ENCODE measurements around the gene SPR.

Gene SPR

DNA sequence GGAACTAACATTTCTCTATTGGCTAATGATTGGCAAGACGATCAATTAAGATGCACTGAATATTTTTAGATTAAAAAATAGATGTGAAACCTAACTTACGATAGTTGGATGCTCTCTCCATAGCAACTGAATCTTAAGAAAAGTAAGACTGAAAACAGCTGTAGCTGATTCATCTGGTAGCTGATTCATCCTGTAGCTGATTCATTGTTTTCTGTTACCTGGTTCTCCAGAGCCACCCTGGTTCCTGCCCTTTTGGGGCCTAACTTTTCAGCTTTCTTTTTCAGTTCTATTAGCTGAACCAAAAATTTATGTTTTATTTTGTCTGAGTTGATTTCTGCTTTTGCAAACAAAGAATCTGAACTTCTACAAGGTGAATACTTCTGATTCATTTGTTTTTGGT is 22.7 kb upstream of the SPR start:
- Mint-ChIP-seq H3K27me3 (peaks cover 50% of the 10 kb centered on the region), H3K36me3 (no peaks in the 10 kb centered on the region), H3K4me3 (no peak overlapping the region), H3K9me3 (no peaks in the 10 kb centered on the region), H3K4me1 (peaks cover 10% of the 10 kb centered on the region), H3K27ac (no peak overlapping the region)
- DNase-seq: no peak
- CTCF ChIA-PET: interaction anchor here (0.8 to 2.1 kb wide), 8 partner anchors 14 to 95 kb away, joined by 3 to 6 read pairs (median 4); no protein-coding TSS in a partner anchor

DNA sequence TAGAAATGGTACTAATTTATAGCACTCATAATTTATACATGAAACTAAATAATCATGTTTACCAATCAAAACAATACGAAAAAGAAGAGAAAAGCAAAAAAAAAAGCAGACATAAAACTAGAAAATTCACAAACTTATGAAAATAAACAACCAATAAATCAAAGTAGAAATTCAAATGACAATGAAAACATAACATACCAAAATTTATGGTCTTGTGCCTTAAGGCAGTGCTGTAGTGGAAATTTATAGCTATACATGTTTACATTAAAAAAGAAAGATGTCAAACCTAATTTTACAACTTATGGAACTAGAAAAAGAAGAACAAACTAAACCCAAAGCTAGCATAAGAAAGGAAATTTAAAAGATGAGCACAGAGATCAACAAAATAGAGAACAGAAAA is 16.1 kb upstream of the SPR start:
- CTCF ChIA-PET: no interaction called here
- no peaks in the 10 kb centered on the region for H3K9me3 Mint-ChIP-seq
- DNase-seq: no peak
- no peak overlapping the region for H3K4me3 Mint-ChIP-seq
- H3K4me1 Mint-ChIP-seq: no peaks in the 10 kb centered on the region
- no peak overlapping the region for H3K27ac Mint-ChIP-seq
- H3K27me3 Mint-ChIP-seq: peaks cover 45% of the 10 kb centered on the region
- no peaks in the 10 kb centered on the region for H3K36me3 Mint-ChIP-seq

DNA sequence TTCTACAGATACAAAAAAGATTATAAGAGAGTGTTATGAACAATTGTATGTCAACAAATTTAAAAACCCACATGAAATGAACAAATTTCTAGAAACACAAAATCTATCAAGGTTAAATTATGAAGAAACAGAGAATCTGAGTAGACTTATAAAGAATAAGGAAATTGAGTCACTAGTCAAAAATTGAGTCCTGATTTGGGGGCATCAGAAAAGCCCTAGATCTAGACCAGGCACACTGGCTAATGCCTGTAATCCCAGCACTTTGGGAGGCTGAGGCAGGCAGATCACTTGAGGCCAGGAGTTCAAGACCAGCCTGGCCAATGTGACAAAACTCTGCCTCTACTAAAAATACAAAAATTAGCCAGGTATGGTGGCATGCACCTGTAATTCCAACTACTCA is 15.3 kb upstream of the SPR start:
- H3K9me3 Mint-ChIP-seq: no peaks in the 10 kb centered on the region
- DNase-seq: no peak
- CTCF ChIA-PET: no interaction called here
- no peak overlapping the region for H3K4me3 Mint-ChIP-seq
- H3K36me3 Mint-ChIP-seq: no peaks in the 10 kb centered on the region
- no peaks in the 10 kb centered on the region for H3K4me1 Mint-ChIP-seq
- no peak overlapping the region for H3K27ac Mint-ChIP-seq
- H3K27me3 Mint-ChIP-seq: peaks cover 41% of the 10 kb centered on the region

DNA sequence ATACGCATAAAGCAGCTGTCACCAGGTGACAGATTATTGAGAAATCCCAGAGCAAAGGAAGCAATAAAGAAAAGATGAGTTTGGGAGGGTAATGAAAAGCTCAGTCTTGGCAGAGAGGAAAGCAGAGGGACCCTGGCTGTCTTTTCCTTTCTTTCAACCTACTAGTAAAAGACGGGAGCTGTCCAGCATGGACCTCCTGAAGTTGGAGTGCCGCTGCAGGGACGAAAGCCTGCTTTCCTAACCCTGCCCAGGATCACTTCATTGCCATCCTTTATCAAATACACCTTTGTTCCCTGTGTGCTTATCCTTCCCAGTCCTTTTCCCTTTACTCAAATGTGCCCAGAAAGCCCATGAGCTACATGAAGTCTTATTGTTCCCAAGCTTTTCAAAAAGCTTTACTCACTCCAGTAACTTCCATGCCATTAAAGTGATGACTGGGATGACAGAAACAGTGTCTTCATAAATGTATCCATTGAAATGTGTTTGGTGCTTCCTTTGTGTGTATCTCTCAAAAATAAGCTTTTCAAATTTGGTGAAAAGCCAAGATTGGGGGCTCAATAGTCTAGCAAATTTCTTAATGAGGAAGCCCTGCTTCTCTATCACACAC is 3.7 kb upstream of the SPR start:
- peak; percentile 63 for DNase-seq
- Mint-ChIP-seq H3K4me3 (no peak overlapping the region), H3K27me3 (peaks cover 60% of the 10 kb centered on the region), H3K27ac (no peak overlapping the region), H3K9me3 (no peaks in the 10 kb centered on the region), H3K36me3 (no peaks in the 10 kb centered on the region), H3K4me1 (peaks cover 8% of the 10 kb centered on the region)
- CTCF ChIA-PET: interaction anchor here (0.6 to 2.9 kb wide), 6 partner anchors 10 to 408 kb away, joined by 3 to 14 read pairs (median 4); no protein-coding TSS in a partner anchor

DNA sequence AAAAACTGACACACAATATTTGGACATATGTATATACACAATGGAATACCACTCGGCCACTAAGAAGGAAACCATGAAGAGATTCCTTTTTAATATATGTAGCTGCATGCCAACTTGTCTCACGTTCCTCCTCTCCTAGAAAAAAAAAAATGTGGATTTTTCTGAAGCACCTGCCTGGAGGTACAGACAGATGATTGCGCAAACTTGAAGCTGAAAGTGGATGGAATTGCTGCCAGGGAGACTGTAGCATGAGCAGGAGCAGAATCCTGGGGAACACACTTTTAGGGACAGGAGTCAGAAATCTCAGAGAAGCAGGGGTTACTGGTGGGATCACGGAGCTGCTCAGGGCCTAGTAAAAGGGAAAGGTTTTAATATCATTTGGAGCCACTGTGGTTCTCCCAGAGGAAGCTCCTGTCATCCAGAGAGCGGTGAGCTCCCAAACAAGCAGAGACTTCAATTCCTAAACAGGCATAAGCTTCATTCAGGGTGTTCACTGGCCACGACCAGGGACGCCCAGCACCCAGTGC is 640 bp upstream of the SPR start:
- peak overlapping the region; percentile 55 for H3K4me3 Mint-ChIP-seq
- H3K4me1 Mint-ChIP-seq: peaks cover 8% of the 10 kb centered on the region
- H3K27me3 Mint-ChIP-seq: peaks cover 82% of the 10 kb centered on the region
- no peaks in the 10 kb centered on the region for H3K9me3 Mint-ChIP-seq
- CTCF ChIA-PET: interaction anchor here (1.1 to 3.1 kb wide), 12 partner anchors 8 to 301 kb away, joined by 3 to 13 read pairs (median 4); no protein-coding TSS in a partner anchor
- DNase-seq: no peak
- no peak overlapping the region for H3K27ac Mint-ChIP-seq
- H3K36me3 Mint-ChIP-seq: no peaks in the 10 kb centered on the region

DNA sequence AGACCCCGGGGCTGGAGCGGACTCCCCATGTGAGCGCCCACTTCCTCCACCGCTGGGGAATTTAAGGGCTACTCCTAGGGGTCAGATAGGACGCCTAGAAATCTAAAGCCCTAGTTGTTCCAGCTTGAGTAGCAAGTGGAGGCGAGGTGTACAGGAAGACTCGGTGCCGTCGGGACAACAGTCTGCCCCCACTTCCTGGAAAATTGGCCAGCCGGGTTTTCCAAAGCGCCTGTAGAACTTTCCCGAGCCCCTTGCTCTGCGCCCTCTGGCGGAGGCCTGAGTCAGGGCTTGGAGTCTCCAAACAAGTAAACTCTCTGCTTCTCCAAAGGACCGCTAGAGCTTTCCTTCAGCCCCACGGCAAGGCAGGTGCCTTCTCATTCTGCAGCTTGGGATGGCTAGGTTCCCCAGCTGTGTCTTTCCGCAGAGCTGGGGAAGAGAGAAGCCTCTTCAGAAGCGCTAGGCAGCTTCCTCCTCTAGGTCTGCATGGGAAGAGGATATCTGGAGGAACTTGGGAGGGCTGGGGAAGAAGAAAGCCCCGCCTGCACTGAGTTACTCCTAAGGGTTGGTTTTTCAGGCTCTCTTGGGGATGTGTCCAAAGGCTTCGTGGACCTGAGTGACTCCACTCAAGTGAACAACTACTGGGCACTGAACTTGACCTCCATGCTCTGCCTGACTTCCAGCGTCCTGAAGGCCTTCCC is 681 bp downstream of the SPR start:
- CTCF ChIA-PET: interaction anchor here (0.8 to 3.1 kb wide), 20 partner anchors 9 to 1342 kb away, joined by 3 to 13 read pairs (median 4); no protein-coding TSS in a partner anchor
- H3K36me3 Mint-ChIP-seq: no peaks in the 10 kb centered on the region
- peaks cover 8% of the 10 kb centered on the region for H3K4me1 Mint-ChIP-seq
- DNase-seq: peak; percentile 63
- no peak overlapping the region for H3K27ac Mint-ChIP-seq
- peak overlapping the region; percentile 66 for H3K4me3 Mint-ChIP-seq
- peaks cover 81% of the 10 kb centered on the region for H3K27me3 Mint-ChIP-seq
- H3K9me3 Mint-ChIP-seq: no peaks in the 10 kb centered on the region

DNA sequence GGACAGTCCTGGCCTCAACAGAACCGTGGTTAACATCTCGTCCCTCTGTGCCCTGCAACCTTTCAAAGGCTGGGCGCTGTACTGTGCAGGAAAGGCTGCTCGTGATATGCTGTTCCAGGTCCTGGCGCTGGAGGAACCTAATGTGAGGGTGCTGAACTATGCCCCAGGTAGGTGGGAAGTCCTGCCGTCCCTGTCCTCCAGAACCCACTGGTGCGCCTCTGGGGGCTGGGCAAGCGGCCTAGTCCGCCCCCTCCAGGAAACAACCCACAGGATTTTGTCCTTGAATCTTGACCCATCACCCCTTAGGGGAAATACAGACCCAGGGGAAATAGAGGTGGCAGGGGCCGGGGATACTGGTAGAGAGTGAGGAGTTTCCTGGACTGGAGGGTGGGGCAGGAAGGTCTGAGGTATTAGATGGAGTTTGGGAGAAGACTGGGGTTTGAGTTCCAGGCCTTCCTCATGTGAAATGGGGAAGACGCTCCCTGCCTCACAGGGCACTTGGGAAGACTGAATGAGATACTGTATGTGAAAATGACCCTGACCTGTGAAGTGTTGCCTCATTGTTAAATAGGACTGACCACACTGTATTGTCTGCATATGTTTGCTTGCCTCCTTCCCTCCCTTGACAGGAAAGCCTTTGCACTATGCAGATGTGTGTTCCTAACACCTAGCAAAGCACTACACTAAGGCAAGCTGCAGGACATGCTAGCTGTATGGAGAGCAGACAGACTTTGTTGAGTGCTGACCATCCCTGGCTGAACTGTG is 1.4 kb downstream of the SPR start:
- Mint-ChIP-seq H3K27me3 (peaks cover 82% of the 10 kb centered on the region), H3K9me3 (no peaks in the 10 kb centered on the region), H3K4me3 (peak overlapping the region; percentile 13), H3K36me3 (no peaks in the 10 kb centered on the region), H3K4me1 (peaks cover 8% of the 10 kb centered on the region), H3K27ac (no peak overlapping the region)
- no peak for DNase-seq
- CTCF ChIA-PET: interaction anchor here (0.8 to 7.7 kb wide), 12 partner anchors 12 to 302 kb away, joined by 3 to 155 read pairs (median 4); no protein-coding TSS in a partner anchor

DNA sequence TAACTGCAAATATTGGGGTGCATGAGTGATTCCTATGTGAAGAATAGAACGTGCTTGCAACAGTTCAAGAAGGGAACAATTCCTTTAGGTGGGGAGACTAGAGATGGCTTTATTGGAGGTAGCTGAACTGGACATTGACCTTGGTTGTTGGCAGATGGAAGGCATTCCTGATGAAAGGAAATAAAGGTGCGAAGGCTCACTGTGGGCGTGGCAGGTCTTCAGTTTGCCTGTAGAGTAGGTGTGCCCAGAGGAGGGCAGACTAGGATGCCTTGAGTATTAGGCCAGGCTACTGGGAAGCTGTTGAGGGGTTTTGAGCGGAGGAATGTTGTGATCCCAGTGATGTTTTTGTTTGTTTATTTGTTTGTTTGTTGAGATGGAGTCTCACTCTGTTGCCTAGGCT is 2.8 kb downstream of the SPR start:
- Mint-ChIP-seq H3K27me3 (peaks cover 85% of the 10 kb centered on the region), H3K4me3 (no peak overlapping the region), H3K4me1 (peaks cover 8% of the 10 kb centered on the region), H3K27ac (no peak overlapping the region), H3K9me3 (no peaks in the 10 kb centered on the region), H3K36me3 (no peaks in the 10 kb centered on the region)
- no peak for DNase-seq
- CTCF ChIA-PET: interaction anchor here (5.7 to 7.7 kb wide), 2 partner anchors 84 to 286 kb away, joined by 51 to 155 read pairs; no protein-coding TSS in a partner anchor

DNA sequence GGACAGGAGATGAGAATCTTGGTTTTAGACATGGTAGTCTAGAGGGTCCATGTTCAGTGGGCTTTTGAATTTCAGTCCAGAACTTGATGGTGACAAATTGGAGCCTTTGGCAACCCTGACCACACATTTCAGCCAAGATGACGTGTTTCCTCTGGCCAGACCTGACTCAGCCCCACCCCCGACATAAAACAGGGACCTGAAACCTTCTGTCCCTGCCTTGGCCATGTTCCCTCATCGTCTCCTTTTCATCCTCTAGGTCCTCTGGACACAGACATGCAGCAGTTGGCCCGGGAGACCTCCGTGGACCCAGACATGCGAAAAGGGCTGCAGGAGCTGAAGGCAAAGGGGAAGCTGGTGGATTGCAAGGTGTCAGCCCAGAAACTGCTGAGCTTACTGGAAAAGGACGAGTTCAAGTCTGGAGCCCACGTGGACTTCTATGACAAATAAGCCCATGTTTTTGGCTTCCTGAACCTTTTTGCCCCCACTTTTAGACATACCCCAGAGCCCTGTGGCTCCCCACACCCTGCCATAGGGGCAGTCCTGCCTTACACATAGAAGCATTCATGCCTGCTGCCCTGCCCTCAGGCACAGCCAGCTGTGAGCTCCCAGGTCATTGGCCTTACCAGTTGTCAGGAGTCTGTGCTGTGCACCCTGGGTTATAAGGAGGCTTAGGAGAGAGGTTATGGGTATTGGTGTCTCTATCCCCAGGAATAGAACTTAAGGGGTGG is 4.0 kb downstream of the SPR start:
- Mint-ChIP-seq H3K36me3 (no peaks in the 10 kb centered on the region), H3K4me3 (no peak overlapping the region), H3K27me3 (peaks cover 85% of the 10 kb centered on the region), H3K4me1 (peaks cover 8% of the 10 kb centered on the region), H3K27ac (peak overlapping the region; percentile 6), H3K9me3 (no peaks in the 10 kb centered on the region)
- CTCF ChIA-PET: interaction anchor here (1.6 to 7.7 kb wide), 5 partner anchors 10 to 285 kb away, joined by 4 to 155 read pairs (median 20); no protein-coding TSS in a partner anchor
- DNase-seq: no peak

DNA sequence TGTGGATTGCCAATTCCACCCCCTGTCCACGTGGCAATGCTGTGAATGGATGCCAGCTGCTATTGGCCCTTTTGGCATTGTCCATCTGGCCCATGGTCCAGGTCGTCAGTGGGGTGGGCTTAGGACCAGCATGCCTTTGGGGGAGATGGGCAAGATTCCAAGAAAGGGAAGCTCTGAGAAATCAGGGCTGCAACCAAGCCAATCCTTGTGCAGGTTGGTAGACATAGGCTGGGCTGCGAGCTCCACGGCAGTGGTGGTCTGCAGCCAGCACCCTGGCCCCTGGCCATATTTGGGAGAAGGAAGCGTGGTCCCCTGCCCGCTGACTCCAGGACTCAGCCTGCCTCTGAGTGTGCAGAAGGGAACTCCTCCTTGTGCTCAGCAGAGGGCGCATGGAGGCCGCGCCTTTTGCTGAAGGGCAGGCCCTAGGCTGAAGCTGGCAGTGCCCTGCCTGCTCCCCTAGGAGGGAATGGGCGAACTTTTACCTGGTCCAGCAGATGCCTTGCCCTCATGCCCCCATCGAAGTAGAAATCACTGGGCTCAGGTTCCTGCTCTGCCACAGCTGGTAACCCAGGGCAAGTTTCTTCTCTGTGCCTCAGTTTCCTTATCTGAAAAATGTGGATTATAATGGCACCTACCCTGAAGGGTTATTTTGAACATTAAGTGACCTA is 5.4 kb downstream of the SPR start:
- Mint-ChIP-seq H3K4me3 (no peak overlapping the region), H3K27me3 (peaks cover 82% of the 10 kb centered on the region), H3K36me3 (no peaks in the 10 kb centered on the region), H3K27ac (no peak overlapping the region), H3K4me1 (peaks cover 3% of the 10 kb centered on the region), H3K9me3 (no peaks in the 10 kb centered on the region)
- CTCF ChIA-PET: interaction anchor here (0.6 to 7.7 kb wide), 32 partner anchors 9 to 319 kb away, joined by 3 to 155 read pairs (median 6); partner anchors contain the start of gene SMYD5
- DNase-seq: peak; percentile 78

DNA sequence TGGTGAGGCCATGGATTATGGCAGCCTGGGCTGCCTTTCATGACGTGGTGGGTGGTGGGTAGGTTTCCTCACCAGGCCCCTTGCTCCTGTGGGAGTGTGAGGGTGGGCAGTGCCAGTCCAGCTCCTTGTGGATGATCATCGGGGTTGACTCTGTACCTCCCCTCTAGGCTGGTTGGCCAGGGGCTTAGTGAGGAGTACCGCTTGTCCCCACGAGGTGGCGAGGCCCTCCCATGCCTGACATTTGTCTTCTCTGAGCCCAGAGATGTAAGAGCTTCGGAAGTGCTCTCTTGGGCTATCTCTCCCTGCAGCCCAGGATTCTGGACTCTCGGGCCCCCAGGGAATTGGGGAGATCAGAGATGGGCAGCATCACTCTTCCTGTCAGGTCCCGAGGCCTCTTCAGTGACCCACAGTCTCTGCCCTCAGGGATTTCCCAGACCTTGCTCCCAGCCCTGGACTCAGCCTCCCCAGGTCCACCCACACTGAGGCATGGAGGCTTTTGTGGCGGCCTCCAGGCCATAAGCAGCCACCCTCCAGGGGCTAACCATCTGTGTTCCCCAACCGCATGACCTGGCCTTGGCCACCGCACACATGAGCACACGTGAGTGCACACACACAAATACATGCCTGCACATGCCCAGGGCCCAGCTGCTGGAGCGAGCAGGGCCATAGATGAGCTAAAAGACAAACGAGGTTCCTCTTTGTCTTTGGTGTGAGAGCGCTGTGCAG is 6.5 kb downstream of the SPR start:
- H3K4me1 Mint-ChIP-seq: no peaks in the 10 kb centered on the region
- DNase-seq: peak; percentile 65
- H3K27me3 Mint-ChIP-seq: peaks cover 82% of the 10 kb centered on the region
- H3K9me3 Mint-ChIP-seq: no peaks in the 10 kb centered on the region
- no peak overlapping the region for H3K4me3 Mint-ChIP-seq
- H3K27ac Mint-ChIP-seq: no peak overlapping the region
- CTCF ChIA-PET: interaction anchor here (0.6 to 7.7 kb wide), 33 partner anchors 9 to 334 kb away, joined by 3 to 155 read pairs (median 6); partner anchors contain the start of gene SMYD5
- no peaks in the 10 kb centered on the region for H3K36me3 Mint-ChIP-seq

DNA sequence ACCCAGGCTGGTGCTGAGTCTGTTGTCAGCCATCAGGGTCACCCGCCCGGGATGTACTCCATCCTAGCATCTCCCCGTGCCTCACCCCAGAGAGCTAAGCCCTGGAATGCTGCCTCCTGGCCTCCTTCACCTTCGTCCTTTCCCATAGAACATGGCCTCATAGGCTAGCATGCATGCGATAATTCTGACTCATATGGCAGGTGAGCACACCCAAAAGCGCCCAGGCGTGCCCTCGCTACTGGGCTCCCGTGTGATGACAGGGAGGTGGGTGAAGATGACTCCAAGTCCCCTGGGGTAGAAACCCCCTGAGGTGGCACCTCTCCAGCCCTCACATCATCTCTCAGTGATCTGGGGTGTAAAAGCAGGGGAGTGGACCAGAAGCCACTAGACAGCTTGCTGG is 7.3 kb downstream of the SPR start:
- no peak overlapping the region for H3K4me3 Mint-ChIP-seq
- CTCF ChIA-PET: interaction anchor here (1.0 to 7.7 kb wide), 19 partner anchors 8 to 317 kb away, joined by 3 to 155 read pairs (median 4); partner anchors contain the start of gene SMYD5
- no peaks in the 10 kb centered on the region for H3K4me1 Mint-ChIP-seq
- peaks cover 77% of the 10 kb centered on the region for H3K27me3 Mint-ChIP-seq
- H3K27ac Mint-ChIP-seq: no peak overlapping the region
- H3K36me3 Mint-ChIP-seq: no peaks in the 10 kb centered on the region
- DNase-seq: no peak
- H3K9me3 Mint-ChIP-seq: no peaks in the 10 kb centered on the region
